ENCODE measurements around the gene OR5B21. TPM values are rescaled to one million over a fixed set of nuclear protein-coding genes. Genes with fewer than 3 reads are reported as not detected.
A peak's percentile ranks its signal among the peaks of the same experiment; 100 is the strongest.

The OR5B21 gene
- total and polyA plus RNA-seq, 10 of the 15 experiments (the other 5 are each of a cell fraction or from before 2014, with no cell fraction given), result 0.22 to 0.41 (median 0.22) TPM; not detected in 7

DNA sequence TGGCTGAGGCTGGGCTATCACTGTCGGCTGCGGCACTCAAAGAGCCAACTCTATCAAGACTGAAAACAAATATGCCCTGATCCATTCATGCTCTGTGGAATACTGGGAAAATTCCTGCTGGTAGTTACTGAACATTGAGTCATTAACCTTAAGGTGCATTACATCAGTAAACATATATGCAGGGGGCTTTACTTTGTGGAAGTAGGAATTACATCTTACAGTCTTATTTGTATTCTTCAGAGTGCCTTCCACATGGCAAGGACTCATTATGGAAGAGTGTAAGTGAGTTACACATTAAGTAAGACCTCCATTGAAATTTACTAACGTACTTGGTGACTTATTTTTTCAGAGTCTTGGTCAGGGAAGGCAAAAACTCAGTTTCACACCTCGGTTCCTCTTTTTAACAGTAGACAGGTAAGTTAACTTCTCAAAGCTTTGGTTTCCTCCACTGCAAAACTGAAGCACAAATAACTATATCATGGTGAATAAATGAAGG lies 4.5 kb downstream of the OR5B21 start (continued):
- TF ChIP-seq ETV6 (conservative IDR thresholded peaks at IDR 0.05 in 1 of 2, IDR thresholded peaks at IDR 0.05 in 1 of 2; ENCODE audit: borderline replicate concordance in 1 of 2, low read depth in 1 of 2) (no peak), SRF (IDR thresholded peaks at IDR 0.05; ENCODE audit: low read depth in 2 of 2, low read length in 2 of 2) (no peak), SREBF2 (IDR thresholded peaks at IDR 0.05; ENCODE audit: low read length) (no peak), ZNF274 (IDR thresholded peaks at IDR 0.05; ENCODE audit: insufficient read depth, insufficient read length) (no peak), NFXL1 (IDR thresholded peaks at IDR 0.05; ENCODE audit: borderline replicate concordance) (no peak), CHD4 (IDR thresholded peaks at IDR 0.05) (no peak), EP300 (IDR thresholded peaks at IDR 0.05; ENCODE audit: borderline replicate concordance in 1 of 2, control insufficient read depth in 1 of 2, low read depth in 2 of 2, low read length in 2 of 2) (peak in 1 of 2 experiments; percentile 84; a peak in 2 of 4 replicates), YY1 (IDR thresholded peaks at IDR 0.05; ENCODE audit: low read depth, low read length) (no peak), YBX1 (IDR thresholded peaks at IDR 0.05) (no peak), TARDBP (IDR thresholded peaks at IDR 0.05; ENCODE audit: borderline replicate concordance) (no peak), TCF7 (IDR thresholded peaks at IDR 0.05; ENCODE audit: borderline replicate concordance) (no peak)
- TF ChIP-seq, protein P1, sequence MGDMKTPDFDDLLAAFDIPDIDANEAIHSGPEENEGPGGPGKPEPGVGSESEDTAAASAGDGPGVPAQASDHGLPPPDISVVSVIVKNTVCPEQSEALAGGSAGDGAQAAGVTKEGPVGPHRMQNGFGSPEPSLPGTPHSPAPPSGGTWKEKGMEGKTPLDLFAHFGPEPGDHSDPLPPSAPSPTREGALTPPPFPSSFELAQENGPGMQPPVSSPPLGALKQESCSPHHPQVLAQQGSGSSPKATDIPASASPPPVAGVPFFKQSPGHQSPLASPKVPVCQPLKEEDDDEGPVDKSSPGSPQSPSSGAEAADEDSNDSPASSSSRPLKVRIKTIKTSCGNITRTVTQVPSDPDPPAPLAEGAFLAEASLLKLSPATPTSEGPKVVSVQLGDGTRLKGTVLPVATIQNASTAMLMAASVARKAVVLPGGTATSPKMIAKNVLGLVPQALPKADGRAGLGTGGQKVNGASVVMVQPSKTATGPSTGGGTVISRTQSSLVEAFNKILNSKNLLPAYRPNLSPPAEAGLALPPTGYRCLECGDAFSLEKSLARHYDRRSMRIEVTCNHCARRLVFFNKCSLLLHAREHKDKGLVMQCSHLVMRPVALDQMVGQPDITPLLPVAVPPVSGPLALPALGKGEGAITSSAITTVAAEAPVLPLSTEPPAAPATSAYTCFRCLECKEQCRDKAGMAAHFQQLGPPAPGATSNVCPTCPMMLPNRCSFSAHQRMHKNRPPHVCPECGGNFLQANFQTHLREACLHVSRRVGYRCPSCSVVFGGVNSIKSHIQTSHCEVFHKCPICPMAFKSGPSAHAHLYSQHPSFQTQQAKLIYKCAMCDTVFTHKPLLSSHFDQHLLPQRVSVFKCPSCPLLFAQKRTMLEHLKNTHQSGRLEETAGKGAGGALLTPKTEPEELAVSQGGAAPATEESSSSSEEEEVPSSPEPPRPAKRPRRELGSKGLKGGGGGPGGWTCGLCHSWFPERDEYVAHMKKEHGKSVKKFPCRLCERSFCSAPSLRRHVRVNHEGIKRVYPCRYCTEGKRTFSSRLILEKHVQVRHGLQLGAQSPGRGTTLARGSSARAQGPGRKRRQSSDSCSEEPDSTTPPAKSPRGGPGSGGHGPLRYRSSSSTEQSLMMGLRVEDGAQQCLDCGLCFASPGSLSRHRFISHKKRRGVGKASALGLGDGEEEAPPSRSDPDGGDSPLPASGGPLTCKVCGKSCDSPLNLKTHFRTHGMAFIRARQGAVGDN (IDR thresholded peaks at IDR 0.05), result 0 out of 2 replicates have a peak, but pooled peaks have one; percentile 31
- TF ChIP-seq, protein P2, sequence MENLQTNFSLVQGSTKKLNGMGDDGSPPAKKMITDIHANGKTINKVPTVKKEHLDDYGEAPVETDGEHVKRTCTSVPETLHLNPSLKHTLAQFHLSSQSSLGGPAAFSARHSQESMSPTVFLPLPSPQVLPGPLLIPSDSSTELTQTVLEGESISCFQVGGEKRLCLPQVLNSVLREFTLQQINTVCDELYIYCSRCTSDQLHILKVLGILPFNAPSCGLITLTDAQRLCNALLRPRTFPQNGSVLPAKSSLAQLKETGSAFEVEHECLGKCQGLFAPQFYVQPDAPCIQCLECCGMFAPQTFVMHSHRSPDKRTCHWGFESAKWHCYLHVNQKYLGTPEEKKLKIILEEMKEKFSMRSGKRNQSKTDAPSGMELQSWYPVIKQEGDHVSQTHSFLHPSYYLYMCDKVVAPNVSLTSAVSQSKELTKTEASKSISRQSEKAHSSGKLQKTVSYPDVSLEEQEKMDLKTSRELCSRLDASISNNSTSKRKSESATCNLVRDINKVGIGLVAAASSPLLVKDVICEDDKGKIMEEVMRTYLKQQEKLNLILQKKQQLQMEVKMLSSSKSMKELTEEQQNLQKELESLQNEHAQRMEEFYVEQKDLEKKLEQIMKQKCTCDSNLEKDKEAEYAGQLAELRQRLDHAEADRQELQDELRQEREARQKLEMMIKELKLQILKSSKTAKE (IDR thresholded peaks at IDR 0.05; ENCODE audit: low read depth, poor library complexity, severe bottlenecking), result peak; percentile 19
